Activated naive CD4-positive, alpha-beta T cell treated with anti-CD3 and anti-CD28 coated beads, Interleukin-2, amount 50 U/mL, for 16 hours (primary cell): ENCODE measurements around the gene ECT2.
"Not testable (repeated sequence)": the region's sequence is repeated elsewhere in the genome, so short reads cannot be mapped to it uniquely, and the experiment has no call there.

ENCODE experiments used
- DNase-seq: peaks from one replicate; pipeline ENCODE4 v3.0.0-alpha.2; 2020

Gene ECT2

GRCh38 chr3:172750368-172751174, at the start of gene ECT2:
TSS of gene ECT2 (plus strand) at chr3:172750726. CDS start at chr3:172754531, 3,805 bp downstream.
- DNase-seq, result peak; percentile 96

- DNase-seq, result no peak
Observed at GRCh38 chr3:172700936-172701455, 49.5 kb upstream of the ECT2 start.

- no peak for DNase-seq
Observed at GRCh38 chr3:172701751-172702150, 48.8 kb upstream of the ECT2 start.

GRCh38 chr3:172702256-172702655, 48.3 kb upstream of the ECT2 start:
- no peak for DNase-seq

GRCh38 chr3:172702731-172703130, 47.8 kb upstream of the ECT2 start:
- DNase-seq, result not testable (repeated sequence)

- DNase-seq, result no peak
Observed at GRCh38 chr3:172704001-172704400, 46.5 kb upstream of the ECT2 start.

- DNase-seq, result no peak
Observed at GRCh38 chr3:172705170-172705569, 45.4 kb upstream of the ECT2 start.

GRCh38 chr3:172707030-172707429, 43.5 kb upstream of the ECT2 start:
- DNase-seq, result no peak

GRCh38 chr3:172707967-172708366, 42.6 kb upstream of the ECT2 start:
- DNase-seq, result no peak

GRCh38 chr3:172708921-172709773, 41.4 kb upstream of the ECT2 start:
- no peak for DNase-seq

GRCh38 chr3:172709774-172710663, 40.5 kb upstream of the ECT2 start:
- peak; percentile 10 for DNase-seq

- peak; percentile 63 for DNase-seq
Observed at GRCh38 chr3:172710664-172711453, 39.7 kb upstream of the ECT2 start, which contains the start of gene NCEH1. TSS of gene NCEH1 (minus strand) at chr3:172711067. CDS start at chr3:172710984, 83 bp downstream.

- no peak for DNase-seq
Observed at GRCh38 chr3:172711454-172711795, 39.1 kb upstream of the ECT2 start.

- DNase-seq, result no peak
Observed at GRCh38 chr3:172713316-172713715, 37.2 kb upstream of the ECT2 start.

- DNase-seq, result no peak
Observed at GRCh38 chr3:172716476-172716875, 34.0 kb upstream of the ECT2 start.

- DNase-seq, result no peak
Observed at GRCh38 chr3:172717493-172718088, 32.9 kb upstream of the ECT2 start.

- not testable (repeated sequence) for DNase-seq
Observed at GRCh38 chr3:172722536-172723040, 27.9 kb upstream of the ECT2 start.

GRCh38 chr3:172726380-172726779, 24.1 kb upstream of the ECT2 start:
- no peak for DNase-seq

- DNase-seq, result no peak
Observed at GRCh38 chr3:172735014-172735413, 15.5 kb upstream of the ECT2 start.

GRCh38 chr3:172739462-172739861, 11.1 kb upstream of the ECT2 start:
- DNase-seq, result no peak

- DNase-seq, result no peak
Observed at GRCh38 chr3:172746475-172746874, 4.1 kb upstream of the ECT2 start.
